Measurements from ENCODE around the gene CFL2.
"Not testable (repeated sequence)": the region's sequence is repeated elsewhere in the genome, so short reads cannot be mapped to it uniquely, and the experiment has no call there.

Gene CFL2

GRCh38 chr14:34714320-34715126 lies at the start of gene CFL2:
Gene CFL2, minus strand, starts transcription at chr14:34714593. Its CDS starts 53 bp downstream, at chr14:34714540.
- peak; percentile 75 for DNase-seq

GRCh38 chr14:34755215-34755614 lies 40.8 kb upstream of the CFL2 start:
- DNase-seq: no peak

- no peak for DNase-seq
These were observed 40.3 kb upstream of the CFL2 start for GRCh38 chr14:34754687-34755086.

- no peak for DNase-seq
These were observed 36.3 kb upstream of the CFL2 start for GRCh38 chr14:34750670-34751069.

GRCh38 chr14:34750233-34750632 lies 35.8 kb upstream of the CFL2 start:
- no peak for DNase-seq

- DNase-seq: no peak
These were observed 35.0 kb upstream of the CFL2 start for GRCh38 chr14:34749408-34749807.

- DNase-seq: no peak
These were observed 28.1 kb upstream of the CFL2 start for GRCh38 chr14:34742270-34743115.

GRCh38 chr14:34741840-34742239 lies 27.4 kb upstream of the CFL2 start:
- no peak for DNase-seq

- not testable (repeated sequence) for DNase-seq
These were observed 25.7 kb upstream of the CFL2 start for GRCh38 chr14:34740139-34740538.

- DNase-seq: not testable (repeated sequence)
These were observed 22.7 kb upstream of the CFL2 start for GRCh38 chr14:34737079-34737478.

GRCh38 chr14:34733245-34733644 lies 18.9 kb upstream of the CFL2 start:
- DNase-seq: no peak

- DNase-seq: no peak
These were observed 18.4 kb upstream of the CFL2 start for GRCh38 chr14:34732802-34733201.

- DNase-seq: no peak
These were observed 9.5 kb upstream of the CFL2 start for GRCh38 chr14:34723867-34724266.

GRCh38 chr14:34722723-34723545 lies 8.5 kb upstream of the CFL2 start:
- DNase-seq: peak; percentile 37

GRCh38 chr14:34721129-34721528 lies 6.7 kb upstream of the CFL2 start:
- no peak for DNase-seq

GRCh38 chr14:34718750-34719304 lies 4.4 kb upstream of the CFL2 start:
- DNase-seq: no peak

GRCh38 chr14:34715127-34715863 lies 902 bp upstream of the CFL2 start:
- DNase-seq: no peak

GRCh38 chr14:34713681-34714319 lies 593 bp downstream of the CFL2 start:
- DNase-seq: peak; percentile 58

GRCh38 chr14:34713122-34713680 lies 1.2 kb downstream of the CFL2 start:
- DNase-seq: no peak

GRCh38 chr14:34711796-34712712 lies 2.3 kb downstream of the CFL2 start:
- no peak for DNase-seq
